Nephron progenitor cell (in vitro differentiated cells): ENCODE results near the gene ADAP1.
"Not testable (repeated sequence)": the region's sequence is repeated elsewhere in the genome, so short reads cannot be mapped to it uniquely, and the experiment has no call there.

Source experiments
- DNase-seq: peaks from one replicate; pipeline ENCODE4 v3.0.0; 2021
- H3K27ac Mint-ChIP-seq: 2 replicates; pipeline ENCODE4 v1.8.0; 2021; ENCODE audit warnings: mild to moderate bottlenecking, moderate library complexity, mixed read lengths
- H3K27me3 Mint-ChIP-seq: 2 replicates; pipeline ENCODE4 v1.8.0; 2021; ENCODE audit warnings: mild to moderate bottlenecking, low read depth, mixed read lengths; ENCODE audit not compliant: poor library complexity
- H3K36me3 Mint-ChIP-seq: 2 replicates; pipeline ENCODE4 v1.8.0; 2021; ENCODE audit warnings: low read depth, mixed read lengths
- H3K4me1 Mint-ChIP-seq: 2 replicates; pipeline ENCODE4 v1.8.0; 2021; ENCODE audit warnings: mixed read lengths
- H3K4me3 Mint-ChIP-seq: 2 replicates; pipeline ENCODE4 v1.8.0; 2021; ENCODE audit warnings: mild to moderate bottlenecking, moderate library complexity, mixed read lengths
- H3K9me3 Mint-ChIP-seq: 2 replicates; pipeline ENCODE4 v1.8.0; 2021; ENCODE audit warnings: mild to moderate bottlenecking, moderate library complexity, mixed read lengths
- CTCF ChIP-seq: fragments of 200-600 bp; sonication (generic); IDR thresholded peaks from 2 replicates; pipeline ENCODE4 v1.5.0; 2021; ENCODE audit warnings: antibody characterized with exemption

ADAP1 gene

GRCh38 chr7:960269-960871 lies 5.9 kb upstream of the ADAP1 start:
- peaks cover 12% of the 10 kb centered on the region for H3K27me3 Mint-ChIP-seq
- H3K4me3 Mint-ChIP-seq: peak overlapping the region; percentile 22
- H3K4me1 Mint-ChIP-seq: peaks cover 43% of the 10 kb centered on the region
- peak overlapping the region; percentile 71 for H3K27ac Mint-ChIP-seq
- no peak for TF ChIP-seq CTCF
- H3K9me3 Mint-ChIP-seq: peaks cover 4% of the 10 kb centered on the region
- no peak for DNase-seq
- H3K36me3 Mint-ChIP-seq: no peaks in the 10 kb centered on the region

- peaks cover 17% of the 10 kb centered on the region for H3K27me3 Mint-ChIP-seq
- DNase-seq, H3K36me3 Mint-ChIP-seq, H3K4me3 Mint-ChIP-seq, H3K9me3 Mint-ChIP-seq, H3K27ac Mint-ChIP-seq: not testable (repeated sequence)
- peaks cover 38% of the 10 kb centered on the region for H3K4me1 Mint-ChIP-seq
These were observed 5.3 kb upstream of the ADAP1 start for GRCh38 chr7:959740-960139.

- no peak for DNase-seq
- H3K27ac Mint-ChIP-seq: peak overlapping the region; percentile 36
These were observed 4.8 kb upstream of the ADAP1 start for GRCh38 chr7:959271-959670.

GRCh38 chr7:958221-959200 lies 4.0 kb upstream of the ADAP1 start:
- Mint-ChIP-seq H3K4me1 (peaks cover 34% of the 10 kb centered on the region), H3K9me3 (peaks cover 4% of the 10 kb centered on the region), H3K27me3 (peaks cover 20% of the 10 kb centered on the region), H3K36me3 (no peaks in the 10 kb centered on the region), H3K27ac (no peak overlapping the region), H3K4me3 (no peak overlapping the region)
- no peak for DNase-seq
- no peak for TF ChIP-seq CTCF

More at GRCh38 chr7:959271-959670, 4.8 kb upstream of the ADAP1 start:
- Mint-ChIP-seq H3K27me3 (peaks cover 17% of the 10 kb centered on the region), H3K4me1 (peaks cover 36% of the 10 kb centered on the region), H3K9me3 (peaks cover 4% of the 10 kb centered on the region), H3K36me3 (no peaks in the 10 kb centered on the region), H3K4me3 (no peak overlapping the region)
- TF ChIP-seq CTCF: no peak

GRCh38 chr7:957418-958220 lies 3.1 kb upstream of the ADAP1 start:
- DNase-seq: peak; percentile 39
- H3K9me3 Mint-ChIP-seq: peaks cover 4% of the 10 kb centered on the region
- peaks cover 29% of the 10 kb centered on the region for H3K27me3 Mint-ChIP-seq

More at GRCh38 chr7:957418-958220, 3.1 kb upstream of the ADAP1 start:
- H3K4me1 Mint-ChIP-seq: peaks cover 32% of the 10 kb centered on the region
- H3K36me3 Mint-ChIP-seq: no peaks in the 10 kb centered on the region
- TF ChIP-seq CTCF: no peak
- H3K4me3 Mint-ChIP-seq: no peak overlapping the region
- peak overlapping the region; percentile 74 for H3K27ac Mint-ChIP-seq
